Measurements from ENCODE around the gene SPRN.

Gene SPRN

GRCh38 chr10:133403784-133404183, 20.6 kb downstream of the SPRN start:
- no peak for DNase-seq (ENCODE audit: extremely low read depth, low read depth)
- TF ChIP-seq CTCF (IDR thresholded peaks at IDR 0.05; ENCODE audit: low read depth, low read length): no peak

- no peak for TF ChIP-seq CTCF (IDR thresholded peaks at IDR 0.05; ENCODE audit: low read depth, low read length)
- no peak for DNase-seq (ENCODE audit: extremely low read depth, low read depth)
These were observed 21.1 kb downstream of the SPRN start for GRCh38 chr10:133403359-133403758.

- no peak for DNase-seq (ENCODE audit: extremely low read depth, low read depth)
- TF ChIP-seq CTCF (IDR thresholded peaks at IDR 0.05; ENCODE audit: low read depth, low read length): no peak
These were observed 22.3 kb downstream of the SPRN start for GRCh38 chr10:133401981-133402725.

- TF ChIP-seq CTCF (IDR thresholded peaks at IDR 0.05; ENCODE audit: low read depth, low read length): no peak
- DNase-seq (ENCODE audit: extremely low read depth, low read depth): no peak
These were observed 22.9 kb downstream of the SPRN start for GRCh38 chr10:133401500-133401899.

GRCh38 chr10:133400624-133401424, 23.6 kb downstream of the SPRN start:
- TF ChIP-seq CTCF (IDR thresholded peaks at IDR 0.05; ENCODE audit: low read depth, low read length): no peak

GRCh38 chr10:133399123-133399601, 25.3 kb downstream of the SPRN start:
- DNase-seq (ENCODE audit: extremely low read depth, low read depth): no peak
- no peak for TF ChIP-seq CTCF (IDR thresholded peaks at IDR 0.05; ENCODE audit: low read depth, low read length)

More at GRCh38 chr10:133400624-133401424, 23.6 kb downstream of the SPRN start:
- DNase-seq (ENCODE audit: extremely low read depth, low read depth): no peak

GRCh38 chr10:133397938-133398337, 26.5 kb downstream of the SPRN start:
- no peak for DNase-seq (ENCODE audit: extremely low read depth, low read depth)
- no peak for TF ChIP-seq CTCF (IDR thresholded peaks at IDR 0.05; ENCODE audit: low read depth, low read length)
